22Rv1 (cell line): ENCODE data around the gene C1QC.

ENCODE experiments used
- ZFX ChIP-seq: fragments of 450-650 bp; IDR thresholded peaks from 2 replicates; pipeline ENCODE4 v1.6.1; 2017; ENCODE audit warnings: antibody characterized with exemption, borderline replicate concordance
- TF ChIP-seq, protein P1 (sequence below): fragments of 450-650 bp; IDR thresholded peaks from 2 replicates; pipeline ENCODE4 v1.5.1; 2017; ENCODE audit warnings: mild to moderate bottlenecking

DNA sequence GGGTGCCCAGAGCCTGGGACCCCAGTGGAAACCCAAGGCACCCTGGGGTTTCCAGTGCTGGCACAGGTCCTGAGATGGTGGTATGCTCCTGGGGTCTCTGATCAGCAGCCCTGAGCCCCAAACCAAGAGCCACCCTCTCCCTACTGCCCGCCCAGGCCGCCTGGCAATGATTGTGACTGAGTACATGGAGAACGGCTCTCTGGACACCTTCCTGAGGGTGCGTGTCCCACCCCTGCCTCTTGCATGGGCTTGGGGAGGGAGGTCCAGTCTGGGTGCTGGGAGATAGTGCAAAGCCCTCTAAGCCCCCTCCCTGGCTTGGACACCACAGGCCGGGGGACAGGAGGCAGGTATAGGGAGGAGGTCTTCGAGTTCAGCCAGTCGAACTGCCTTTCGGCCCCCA is 45.4 kb upstream of the C1QC start:
- TF ChIP-seq, protein P1, sequence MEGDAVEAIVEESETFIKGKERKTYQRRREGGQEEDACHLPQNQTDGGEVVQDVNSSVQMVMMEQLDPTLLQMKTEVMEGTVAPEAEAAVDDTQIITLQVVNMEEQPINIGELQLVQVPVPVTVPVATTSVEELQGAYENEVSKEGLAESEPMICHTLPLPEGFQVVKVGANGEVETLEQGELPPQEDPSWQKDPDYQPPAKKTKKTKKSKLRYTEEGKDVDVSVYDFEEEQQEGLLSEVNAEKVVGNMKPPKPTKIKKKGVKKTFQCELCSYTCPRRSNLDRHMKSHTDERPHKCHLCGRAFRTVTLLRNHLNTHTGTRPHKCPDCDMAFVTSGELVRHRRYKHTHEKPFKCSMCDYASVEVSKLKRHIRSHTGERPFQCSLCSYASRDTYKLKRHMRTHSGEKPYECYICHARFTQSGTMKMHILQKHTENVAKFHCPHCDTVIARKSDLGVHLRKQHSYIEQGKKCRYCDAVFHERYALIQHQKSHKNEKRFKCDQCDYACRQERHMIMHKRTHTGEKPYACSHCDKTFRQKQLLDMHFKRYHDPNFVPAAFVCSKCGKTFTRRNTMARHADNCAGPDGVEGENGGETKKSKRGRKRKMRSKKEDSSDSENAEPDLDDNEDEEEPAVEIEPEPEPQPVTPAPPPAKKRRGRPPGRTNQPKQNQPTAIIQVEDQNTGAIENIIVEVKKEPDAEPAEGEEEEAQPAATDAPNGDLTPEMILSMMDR, result no peak
- TF ChIP-seq ZFX, result no peak
